H9 (cell line): ENCODE results near the gene CRISPLD2. TPM values are rescaled to one million over a fixed set of nuclear protein-coding genes. Genes with fewer than 3 reads are reported as not detected.
A peak's percentile ranks its signal among the peaks of the same experiment; 100 is the strongest.

ENCODE experiments used
- DNase-seq: peaks from one replicate; pipeline ENCODE4 v3.0.0-alpha.2; 2017
- H2AFZ ChIP-seq: one replicate; pipeline ENCODE4 v1.6.1; 2013; ENCODE audit warnings: mild to moderate bottlenecking, low read length, control low read depth, moderate library complexity
- H2AK5ac ChIP-seq: 2 replicates; pipeline ENCODE4 v1.6.1; 2013; ENCODE audit warnings: low read length, control low read depth, mixed read lengths; ENCODE audit not compliant: insufficient read length
- H2BK120ac ChIP-seq: one replicate; pipeline ENCODE4 v1.6.1; 2013; ENCODE audit warnings: low read depth, mild to moderate bottlenecking, low read length, control low read depth, inconsistent platforms; ENCODE audit not compliant: poor library complexity, severe bottlenecking
- H2BK12ac ChIP-seq: 2 replicates; pipeline ENCODE4 v1.6.1; 2013; ENCODE audit warnings: low read length, control low read depth, mixed read lengths, low read depth; ENCODE audit not compliant: insufficient read length
- H2BK15ac ChIP-seq: 2 replicates; pipeline ENCODE4 v1.6.1; 2013; ENCODE audit warnings: low read depth, low read length, control low read depth
- H2BK20ac ChIP-seq: one replicate; pipeline ENCODE4 v1.6.1; 2013; ENCODE audit warnings: low read depth, mild to moderate bottlenecking, low read length, control low read depth, inconsistent platforms; ENCODE audit not compliant: poor library complexity, severe bottlenecking
- H2BK5ac ChIP-seq: 2 replicates; pipeline ENCODE4 v1.6.1; 2013; ENCODE audit warnings: low read length, control low read depth, mixed read lengths; ENCODE audit not compliant: insufficient read length
- H3K14ac ChIP-seq: 2 replicates; pipeline ENCODE4 v1.6.1; 2013; ENCODE audit warnings: low read length, control low read depth; ENCODE audit not compliant: insufficient read depth
- H3K18ac ChIP-seq: 2 replicates; pipeline ENCODE4 v1.6.1; 2013; ENCODE audit warnings: low read depth, mild to moderate bottlenecking, mixed read lengths, low read length, control low read depth; ENCODE audit not compliant: insufficient read length
- H3K23ac ChIP-seq: 2 replicates; pipeline ENCODE4 v1.6.1; 2013; ENCODE audit warnings: low read length, control low read depth, mixed read lengths, low read depth; ENCODE audit not compliant: insufficient read length
- H3K23me2 ChIP-seq: 2 replicates; pipeline ENCODE4 v1.6.1; 2013; ENCODE audit warnings: low read depth, mild to moderate bottlenecking, mixed read lengths, low read length, control low read depth; ENCODE audit not compliant: insufficient read length, poor library complexity, severe bottlenecking
- H3K27ac ChIP-seq: 2 replicates; pipeline ENCODE4 v1.5.1; 2013; ENCODE audit warnings: low read length, control low read depth, mixed read lengths, low read depth; ENCODE audit not compliant: insufficient read length
- H3K27me3 ChIP-seq: 2 replicates; pipeline ENCODE4 v1.6.1; 2013; ENCODE audit warnings: low read length, control low read depth, inconsistent platforms; ENCODE audit not compliant: insufficient read depth
- H3K4ac ChIP-seq: 2 replicates; pipeline ENCODE4 v1.6.1; 2013; ENCODE audit warnings: low read depth, mild to moderate bottlenecking, control low read depth, inconsistent platforms, low read length, moderate library complexity
- H3K4me1 ChIP-seq: 2 replicates; pipeline ENCODE4 v1.6.1; 2013; ENCODE audit warnings: low read length, control low read depth, inconsistent platforms; ENCODE audit not compliant: insufficient read depth
- H3K4me2 ChIP-seq: 2 replicates; pipeline ENCODE4 v1.6.1; 2013; ENCODE audit warnings: low read length, control low read depth, mixed read lengths; ENCODE audit not compliant: insufficient read length, insufficient read depth
- H3K56ac ChIP-seq: 2 replicates; pipeline ENCODE4 v1.6.1; 2013; ENCODE audit warnings: low read depth, mild to moderate bottlenecking, mixed read lengths, low read length, control low read depth; ENCODE audit not compliant: insufficient read length
- H3K79me1 ChIP-seq: 2 replicates; pipeline ENCODE4 v1.6.1; 2013; ENCODE audit warnings: low read depth, mild to moderate bottlenecking, moderate library complexity, low read length, control low read depth, inconsistent platforms; ENCODE audit not compliant: insufficient read depth, poor library complexity, severe bottlenecking
- H3K79me2 ChIP-seq: 2 replicates; pipeline ENCODE4 v1.6.1; 2013; ENCODE audit warnings: low read length, control low read depth, inconsistent platforms; ENCODE audit not compliant: insufficient read depth
- H3K9ac ChIP-seq: 2 replicates; pipeline ENCODE4 v1.6.1; 2013; ENCODE audit warnings: low read length, control low read depth, mixed read lengths; ENCODE audit not compliant: insufficient read length; ENCODE audit errors: extremely low read depth
- H3K9me3 ChIP-seq: one replicate; pipeline ENCODE4 v1.6.1; 2013; ENCODE audit warnings: low read depth, low read length, inconsistent platforms; ENCODE audit not compliant: control insufficient read depth
- H3T11ph ChIP-seq: one replicate; pipeline ENCODE4 v1.6.1; 2013; ENCODE audit warnings: mild to moderate bottlenecking, low read length, control low read depth, inconsistent platforms
- H4K20me1 ChIP-seq: one replicate; pipeline ENCODE4 v1.6.1; 2013; ENCODE audit not compliant: control insufficient read depth, insufficient read length, insufficient read depth
- H4K5ac ChIP-seq: 2 replicates; pipeline ENCODE4 v1.6.1; 2013; ENCODE audit warnings: low read depth, mild to moderate bottlenecking, mixed read lengths, low read length, control low read depth; ENCODE audit not compliant: insufficient read length
- H4K8ac ChIP-seq: replicated peaks from 2 replicates; pipeline ENCODE4 v1.6.1; 2013; ENCODE audit warnings: low read length, control low read depth, mixed read lengths, low read depth; ENCODE audit not compliant: insufficient read length
- H4K91ac ChIP-seq: 2 replicates; pipeline ENCODE4 v1.6.1; 2013; ENCODE audit warnings: low read depth, mild to moderate bottlenecking, moderate library complexity, mixed read lengths, low read length, control low read depth; ENCODE audit not compliant: insufficient read length
- H3K27ac Mint-ChIP-seq, 3 experiments: 2 replicates in 2 of 3; 3 replicates in 1 of 3; pipeline ENCODE4 v1.8.0; 2020 to 2021; ENCODE audit warnings: mixed read lengths in 3 of 3, mild to moderate bottlenecking in 1 of 3, moderate library complexity in 1 of 3
- H3K27me3 Mint-ChIP-seq: 2 replicates; pipeline ENCODE4 v1.8.0; 2021; ENCODE audit warnings: low read depth, mild to moderate bottlenecking, moderate library complexity, mixed read lengths
- H3K36me3 Mint-ChIP-seq, 3 experiments: 2 replicates in 2 of 3; 3 replicates in 1 of 3; pipeline ENCODE4 v1.8.0; 2020 to 2021; ENCODE audit warnings: low read depth in 3 of 3, mixed read lengths in 3 of 3; ENCODE audit not compliant: insufficient read depth in 1 of 3
- H3K4me1 Mint-ChIP-seq, 2 experiments: 2 replicates each; pipeline ENCODE4 v1.8.0; 2020; ENCODE audit warnings: mixed read lengths in 2 of 2
- H3K4me3 Mint-ChIP-seq, 2 experiments: 2 replicates in 1 of 2; 3 replicates in 1 of 2; pipeline ENCODE4 v1.8.0; 2020 to 2021; ENCODE audit warnings: mild to moderate bottlenecking in 2 of 2, mixed read lengths in 2 of 2, moderate library complexity in 1 of 2
- H3K9me3 Mint-ChIP-seq, 2 experiments: 2 replicates in 1 of 2; 3 replicates in 1 of 2; pipeline ENCODE4 v1.8.0; 2020; ENCODE audit warnings: mild to moderate bottlenecking in 2 of 2, mixed read lengths in 2 of 2, moderate library complexity in 1 of 2
- CTCF ChIP-seq: fragments of 200-600 bp; sonication (generic); conservative IDR thresholded peaks from 3 replicates; pipeline ENCODE4 v1.8.0; 2021; ENCODE audit warnings: antibody characterized with exemption, mild to moderate bottlenecking
- WGBS: extraction: QIAGEN DNeasy Blood & Tissue Kit; methylation state at CpG from one replicate; pipeline ENCODE4 v1.1.7; 2013; ENCODE audit warnings: missing lambda C conversion rate, low lambda C conversion rate, mixed read lengths; ENCODE audit not compliant: insufficient read length; ENCODE audit errors: extremely low coverage; 5-methylcytosine and 5-hydroxymethylcytosine counted together
- total RNA-seq: library from RNA; stranded (reverse); gene quantifications from 2 replicates; pipeline ENCODE4 v1.2.1, GENCODE V29; 2021

Gene CRISPLD2
- total RNA-seq, 1 experiment from 2014 or later = 2.3 TPM

- H3K14ac ChIP-seq = no peak overlapping the region
- no peak for TF ChIP-seq CTCF
- no peak overlapping the region for H2AK5ac ChIP-seq
- no peak overlapping the region for H2BK5ac ChIP-seq
- H2BK120ac ChIP-seq = no peak overlapping the region
- WGBS = no CpG with 5 or more reads among the region's 6 CpGs
- no peaks in the 10 kb centered on the region for H4K20me1 ChIP-seq
- H4K5ac ChIP-seq = no peak overlapping the region
- no peak overlapping the region for H4K8ac ChIP-seq
- no peak overlapping the region for H3K9ac ChIP-seq
- H3K4ac ChIP-seq = no peak overlapping the region
- H3T11ph ChIP-seq = no peak overlapping the region
- no peak overlapping the region for H2AFZ ChIP-seq
- no peak overlapping the region for H3K56ac ChIP-seq
- no peaks in the 10 kb centered on the region for H3K79me2 ChIP-seq
- no peaks in the 10 kb centered on the region for H3K9me3 ChIP-seq
- H3K9me3 Mint-ChIP-seq = no peaks in the 10 kb centered on the region
- no peak overlapping the region for H3K18ac ChIP-seq
- H3K36me3 Mint-ChIP-seq = peaks cover 0 to 6% (median 1%) of the 10 kb centered on the region in 3 experiments; a peak in 2 of 7 replicates
- no peak overlapping the region for H2BK12ac ChIP-seq
- H2BK20ac ChIP-seq = no peak overlapping the region
- DNase-seq = no peak
- H4K91ac ChIP-seq = no peak overlapping the region
- no peak overlapping the region for H3K23ac ChIP-seq
- no peaks in the 10 kb centered on the region for H3K79me1 ChIP-seq
- H3K4me2 ChIP-seq = no peak overlapping the region
- peak overlapping the region in 1 of 3 experiments; percentile 5; a peak in 1 of 7 replicates for H3K27ac Mint-ChIP-seq
- H3K27ac ChIP-seq = no peak overlapping the region
- H3K4me1 ChIP-seq = peaks cover 14% of the 10 kb centered on the region
- H3K4me1 Mint-ChIP-seq = peaks cover 46 to 51% of the 10 kb centered on the region in 2 experiments
- peaks cover 3% of the 10 kb centered on the region; the same call in 1 of the 2 replicates for H3K27me3 Mint-ChIP-seq
- no peaks in the 10 kb centered on the region for H3K23me2 ChIP-seq
- H3K4me3 Mint-ChIP-seq = no peak overlapping the region
- H2BK15ac ChIP-seq = no peak overlapping the region
- H3K27me3 ChIP-seq = no peaks in the 10 kb centered on the region
Measured at GRCh38 chr16:84884246-84884595, 64.4 kb downstream of the CRISPLD2 start.
